ENCODE measurements around the gene LAMC1. TPM values are rescaled to one million over a fixed set of nuclear protein-coding genes. Genes with fewer than 3 reads are reported as not detected.

Gene LAMC1
- total and polyA plus RNA-seq, 2 experiments from 2014 or later: 18.4 to 116 TPM

GRCh38 chr1:182974506-182975191 is 48.6 kb upstream of the LAMC1 start (continued):
- TF ChIP-seq, protein P1, sequence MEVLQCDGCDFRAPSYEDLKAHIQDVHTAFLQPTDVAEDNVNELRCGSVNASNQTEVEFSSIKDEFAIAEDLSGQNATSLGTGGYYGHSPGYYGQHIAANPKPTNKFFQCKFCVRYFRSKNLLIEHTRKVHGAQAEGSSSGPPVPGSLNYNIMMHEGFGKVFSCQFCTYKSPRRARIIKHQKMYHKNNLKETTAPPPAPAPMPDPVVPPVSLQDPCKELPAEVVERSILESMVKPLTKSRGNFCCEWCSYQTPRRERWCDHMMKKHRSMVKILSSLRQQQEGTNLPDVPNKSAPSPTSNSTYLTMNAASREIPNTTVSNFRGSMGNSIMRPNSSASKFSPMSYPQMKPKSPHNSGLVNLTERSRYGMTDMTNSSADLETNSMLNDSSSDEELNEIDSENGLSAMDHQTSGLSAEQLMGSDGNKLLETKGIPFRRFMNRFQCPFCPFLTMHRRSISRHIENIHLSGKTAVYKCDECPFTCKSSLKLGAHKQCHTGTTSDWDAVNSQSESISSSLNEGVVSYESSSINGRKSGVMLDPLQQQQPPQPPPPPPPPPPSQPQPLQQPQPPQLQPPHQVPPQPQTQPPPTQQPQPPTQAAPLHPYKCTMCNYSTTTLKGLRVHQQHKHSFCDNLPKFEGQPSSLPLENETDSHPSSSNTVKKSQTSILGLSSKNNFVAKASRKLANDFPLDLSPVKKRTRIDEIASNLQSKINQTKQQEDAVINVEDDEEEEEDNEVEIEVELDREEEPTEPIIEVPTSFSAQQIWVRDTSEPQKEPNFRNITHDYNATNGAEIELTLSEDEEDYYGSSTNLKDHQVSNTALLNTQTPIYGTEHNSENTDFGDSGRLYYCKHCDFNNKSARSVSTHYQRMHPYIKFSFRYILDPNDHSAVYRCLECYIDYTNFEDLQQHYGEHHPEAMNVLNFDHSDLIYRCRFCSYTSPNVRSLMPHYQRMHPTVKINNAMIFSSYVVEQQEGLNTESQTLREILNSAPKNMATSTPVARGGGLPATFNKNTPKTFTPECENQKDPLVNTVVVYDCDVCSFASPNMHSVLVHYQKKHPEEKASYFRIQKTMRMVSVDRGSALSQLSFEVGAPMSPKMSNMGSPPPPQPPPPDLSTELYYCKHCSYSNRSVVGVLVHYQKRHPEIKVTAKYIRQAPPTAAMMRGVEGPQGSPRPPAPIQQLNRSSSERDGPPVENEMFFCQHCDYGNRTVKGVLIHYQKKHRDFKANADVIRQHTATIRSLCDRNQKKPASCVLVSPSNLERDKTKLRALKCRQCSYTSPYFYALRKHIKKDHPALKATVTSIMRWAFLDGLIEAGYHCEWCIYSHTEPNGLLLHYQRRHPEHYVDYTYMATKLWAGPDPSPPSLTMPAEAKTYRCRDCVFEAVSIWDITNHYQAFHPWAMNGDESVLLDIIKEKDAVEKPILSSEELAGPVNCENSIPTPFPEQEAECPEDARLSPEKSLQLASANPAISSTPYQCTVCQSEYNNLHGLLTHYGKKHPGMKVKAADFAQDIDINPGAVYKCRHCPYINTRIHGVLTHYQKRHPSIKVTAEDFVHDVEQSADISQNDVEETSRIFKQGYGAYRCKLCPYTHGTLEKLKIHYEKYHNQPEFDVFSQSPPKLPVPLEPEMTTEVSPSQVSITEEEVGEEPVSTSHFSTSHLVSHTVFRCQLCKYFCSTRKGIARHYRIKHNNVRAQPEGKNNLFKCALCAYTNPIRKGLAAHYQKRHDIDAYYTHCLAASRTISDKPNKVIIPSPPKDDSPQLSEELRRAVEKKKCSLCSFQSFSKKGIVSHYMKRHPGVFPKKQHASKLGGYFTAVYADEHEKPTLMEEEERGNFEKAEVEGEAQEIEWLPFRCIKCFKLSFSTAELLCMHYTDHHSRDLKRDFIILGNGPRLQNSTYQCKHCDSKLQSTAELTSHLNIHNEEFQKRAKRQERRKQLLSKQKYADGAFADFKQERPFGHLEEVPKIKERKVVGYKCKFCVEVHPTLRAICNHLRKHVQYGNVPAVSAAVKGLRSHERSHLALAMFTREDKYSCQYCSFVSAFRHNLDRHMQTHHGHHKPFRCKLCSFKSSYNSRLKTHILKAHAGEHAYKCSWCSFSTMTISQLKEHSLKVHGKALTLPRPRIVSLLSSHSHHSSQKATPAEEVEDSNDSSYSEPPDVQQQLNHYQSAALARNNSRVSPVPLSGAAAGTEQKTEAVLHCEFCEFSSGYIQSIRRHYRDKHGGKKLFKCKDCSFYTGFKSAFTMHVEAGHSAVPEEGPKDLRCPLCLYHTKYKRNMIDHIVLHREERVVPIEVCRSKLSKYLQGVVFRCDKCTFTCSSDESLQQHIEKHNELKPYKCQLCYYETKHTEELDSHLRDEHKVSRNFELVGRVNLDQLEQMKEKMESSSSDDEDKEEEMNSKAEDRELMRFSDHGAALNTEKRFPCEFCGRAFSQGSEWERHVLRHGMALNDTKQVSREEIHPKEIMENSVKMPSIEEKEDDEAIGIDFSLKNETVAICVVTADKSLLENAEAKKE (CRISPR knock-in tag; IDR thresholded peaks at IDR 0.05): no peak
- TF ChIP-seq NANOG (IDR thresholded peaks at IDR 0.05; ENCODE audit: borderline replicate concordance): no peak

GRCh38 chr1:182977480-182977879 is 45.7 kb upstream of the LAMC1 start:
- no peaks in the 10 kb centered on the region for H3K36me3 ChIP-seq (ENCODE audit: insufficient read depth)
- no peak for DNase-seq (ENCODE audit: low spot score)

More at GRCh38 chr1:182977480-182977879, 45.7 kb upstream of the LAMC1 start:
- Histone ChIP-seq H3K79me2 (replicated peaks; ENCODE audit: insufficient read depth) (no peaks in the 10 kb centered on the region), H2AFZ (no peak overlapping the region), H4K20me1 (replicated peaks; ENCODE audit: insufficient read depth) (no peaks in the 10 kb centered on the region), H3K27ac (ENCODE audit: low read depth) (no peak overlapping the region), H3K4me1 (ENCODE audit: insufficient read depth) (no peaks in the 10 kb centered on the region), H3K4me3 (no peak overlapping the region), H3K4me2 (no peak overlapping the region), H3K27me3 (ENCODE audit: insufficient read depth) (no peaks in the 10 kb centered on the region), H3K9me2 (ENCODE audit: insufficient read depth) (0 out of 2 replicates have a peak, but pooled peaks cover 3% of the 10 kb centered on the region), H3F3A (replicated peaks; ENCODE audit: low read depth) (no peaks in the 10 kb centered on the region)
- TF ChIP-seq ZNF331 (CRISPR knock-in tag; IDR thresholded peaks at IDR 0.05; ENCODE audit: low read depth) (no peak), ZNF114 (CRISPR knock-in tag; IDR thresholded peaks at IDR 0.05) (no peak), NANOG (IDR thresholded peaks at IDR 0.05; ENCODE audit: borderline replicate concordance) (no peak), ETS1 (IDR thresholded peaks at IDR 0.05) (no peak), JUNB (IDR thresholded peaks at IDR 0.05; ENCODE audit: unreplicated experiment) (no peak), CREB1 (CRISPR knock-in tag; IDR thresholded peaks at IDR 0.05; ENCODE audit: low read depth) (no peak)
- TF ChIP-seq, protein P2, sequence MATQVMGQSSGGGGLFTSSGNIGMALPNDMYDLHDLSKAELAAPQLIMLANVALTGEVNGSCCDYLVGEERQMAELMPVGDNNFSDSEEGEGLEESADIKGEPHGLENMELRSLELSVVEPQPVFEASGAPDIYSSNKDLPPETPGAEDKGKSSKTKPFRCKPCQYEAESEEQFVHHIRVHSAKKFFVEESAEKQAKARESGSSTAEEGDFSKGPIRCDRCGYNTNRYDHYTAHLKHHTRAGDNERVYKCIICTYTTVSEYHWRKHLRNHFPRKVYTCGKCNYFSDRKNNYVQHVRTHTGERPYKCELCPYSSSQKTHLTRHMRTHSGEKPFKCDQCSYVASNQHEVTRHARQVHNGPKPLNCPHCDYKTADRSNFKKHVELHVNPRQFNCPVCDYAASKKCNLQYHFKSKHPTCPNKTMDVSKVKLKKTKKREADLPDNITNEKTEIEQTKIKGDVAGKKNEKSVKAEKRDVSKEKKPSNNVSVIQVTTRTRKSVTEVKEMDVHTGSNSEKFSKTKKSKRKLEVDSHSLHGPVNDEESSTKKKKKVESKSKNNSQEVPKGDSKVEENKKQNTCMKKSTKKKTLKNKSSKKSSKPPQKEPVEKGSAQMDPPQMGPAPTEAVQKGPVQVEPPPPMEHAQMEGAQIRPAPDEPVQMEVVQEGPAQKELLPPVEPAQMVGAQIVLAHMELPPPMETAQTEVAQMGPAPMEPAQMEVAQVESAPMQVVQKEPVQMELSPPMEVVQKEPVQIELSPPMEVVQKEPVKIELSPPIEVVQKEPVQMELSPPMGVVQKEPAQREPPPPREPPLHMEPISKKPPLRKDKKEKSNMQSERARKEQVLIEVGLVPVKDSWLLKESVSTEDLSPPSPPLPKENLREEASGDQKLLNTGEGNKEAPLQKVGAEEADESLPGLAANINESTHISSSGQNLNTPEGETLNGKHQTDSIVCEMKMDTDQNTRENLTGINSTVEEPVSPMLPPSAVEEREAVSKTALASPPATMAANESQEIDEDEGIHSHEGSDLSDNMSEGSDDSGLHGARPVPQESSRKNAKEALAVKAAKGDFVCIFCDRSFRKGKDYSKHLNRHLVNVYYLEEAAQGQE (IDR thresholded peaks at IDR 0.05; ENCODE audit: unreplicated experiment): no peak
- Mint-ChIP-seq H3K4me3 (no peak overlapping the region), H3K9me3 (peaks cover 3% of the 10 kb centered on the region; the same call in 2 of the 3 replicates), H3K36me3 (ENCODE audit: low read depth) (no peaks in the 10 kb centered on the region), H3K27me3 (ENCODE audit: insufficient read depth, low read depth, poor library complexity) (peaks cover 2% of the 10 kb centered on the region), H3K4me1 (no peaks in the 10 kb centered on the region), H3K27ac (no peak overlapping the region)
- ATAC-seq: no peak

All from GM23338 (cell line).